ENCODE results near the gene NNAT. TPM values are rescaled to one million over a fixed set of nuclear protein-coding genes. Genes with fewer than 3 reads are reported as not detected.

Gene NNAT
- total RNA-seq, 1 donor from 2014 or later: 2.7 TPM

DNA sequence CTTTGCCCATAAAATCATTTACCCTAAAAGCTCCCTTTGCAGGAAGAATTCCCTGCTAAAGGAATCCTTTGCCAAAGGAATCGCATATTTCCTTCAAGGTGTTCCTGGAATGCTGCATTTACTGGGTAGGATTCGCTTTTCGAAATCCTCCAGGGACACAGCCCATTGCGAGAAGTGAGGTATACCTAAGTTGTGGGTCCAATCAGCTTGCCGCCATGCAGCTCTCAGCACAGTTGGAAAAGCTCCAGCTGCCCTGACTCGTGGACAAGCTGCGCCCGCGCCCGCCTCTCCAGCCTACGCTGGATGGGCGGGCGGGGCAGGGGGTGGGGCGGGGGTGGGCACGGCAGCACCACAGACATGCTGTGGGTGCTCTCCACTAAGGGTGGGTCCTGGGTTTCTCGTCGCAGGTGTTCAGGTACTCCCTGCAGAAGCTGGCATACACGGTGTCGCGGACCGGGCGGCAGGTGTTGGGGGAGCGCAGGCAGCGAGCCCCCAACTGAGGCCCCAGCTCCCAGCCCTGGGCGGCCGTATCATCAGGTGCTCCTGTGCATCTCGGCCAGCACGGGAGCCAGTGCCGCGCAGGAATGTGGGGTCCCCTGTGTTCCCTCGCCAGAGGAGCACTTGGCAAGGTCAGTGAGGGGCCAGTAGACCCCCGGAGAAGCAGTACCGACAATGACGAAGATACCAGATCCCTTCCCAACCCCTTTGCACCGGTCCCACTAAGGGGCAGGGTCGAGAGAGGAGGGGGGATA, 1.4 kb downstream of the NNAT start:
- Mint-ChIP-seq H3K4me3 (ENCODE audit: unreplicated experiment) (no peak overlapping the region), H3K36me3 (ENCODE audit: low read depth) (peaks cover 11% of the 10 kb centered on the region), H3K27ac (ENCODE audit: unreplicated experiment) (no peak overlapping the region), H3K9me3 (ENCODE audit: low read depth) (no peaks in the 10 kb centered on the region), H3K4me1 (ENCODE audit: low read depth) (peaks cover 80% of the 10 kb centered on the region), H3K27me3 (ENCODE audit: low read depth) (no peaks in the 10 kb centered on the region)
- TF ChIP-seq, protein P1, sequence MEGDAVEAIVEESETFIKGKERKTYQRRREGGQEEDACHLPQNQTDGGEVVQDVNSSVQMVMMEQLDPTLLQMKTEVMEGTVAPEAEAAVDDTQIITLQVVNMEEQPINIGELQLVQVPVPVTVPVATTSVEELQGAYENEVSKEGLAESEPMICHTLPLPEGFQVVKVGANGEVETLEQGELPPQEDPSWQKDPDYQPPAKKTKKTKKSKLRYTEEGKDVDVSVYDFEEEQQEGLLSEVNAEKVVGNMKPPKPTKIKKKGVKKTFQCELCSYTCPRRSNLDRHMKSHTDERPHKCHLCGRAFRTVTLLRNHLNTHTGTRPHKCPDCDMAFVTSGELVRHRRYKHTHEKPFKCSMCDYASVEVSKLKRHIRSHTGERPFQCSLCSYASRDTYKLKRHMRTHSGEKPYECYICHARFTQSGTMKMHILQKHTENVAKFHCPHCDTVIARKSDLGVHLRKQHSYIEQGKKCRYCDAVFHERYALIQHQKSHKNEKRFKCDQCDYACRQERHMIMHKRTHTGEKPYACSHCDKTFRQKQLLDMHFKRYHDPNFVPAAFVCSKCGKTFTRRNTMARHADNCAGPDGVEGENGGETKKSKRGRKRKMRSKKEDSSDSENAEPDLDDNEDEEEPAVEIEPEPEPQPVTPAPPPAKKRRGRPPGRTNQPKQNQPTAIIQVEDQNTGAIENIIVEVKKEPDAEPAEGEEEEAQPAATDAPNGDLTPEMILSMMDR (IDR thresholded peaks at IDR 0.05): no peak
- DNase-seq (ENCODE audit: low spot score): no peak

DNA sequence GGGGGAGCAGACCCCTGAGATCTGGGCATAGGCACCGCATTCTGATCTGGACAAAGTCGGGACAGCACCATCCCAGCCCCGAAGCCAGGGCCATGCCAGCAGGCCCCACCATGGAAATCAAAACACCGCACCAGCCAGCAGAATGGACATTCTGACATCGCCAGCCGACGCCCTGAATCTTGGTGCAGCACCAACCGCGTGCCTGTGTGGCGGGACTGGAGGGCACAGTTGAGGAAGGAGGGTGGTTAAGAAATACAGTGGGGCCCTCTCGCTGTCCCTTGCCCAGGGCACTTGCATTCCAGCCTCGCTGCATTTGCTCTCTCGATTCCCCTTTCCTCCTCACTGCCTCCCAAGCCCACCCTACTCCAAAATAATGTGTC, 2.0 kb downstream of the NNAT start:
- TF ChIP-seq, protein P1 (IDR thresholded peaks at IDR 0.05): no peak
- Mint-ChIP-seq H3K4me3 (ENCODE audit: unreplicated experiment) (no peak overlapping the region), H3K36me3 (ENCODE audit: low read depth) (peaks cover 6% of the 10 kb centered on the region), H3K27ac (ENCODE audit: unreplicated experiment) (no peak overlapping the region), H3K9me3 (ENCODE audit: low read depth) (no peaks in the 10 kb centered on the region), H3K4me1 (ENCODE audit: low read depth) (peaks cover 77% of the 10 kb centered on the region), H3K27me3 (ENCODE audit: low read depth) (no peaks in the 10 kb centered on the region)
- DNase-seq (ENCODE audit: low spot score): no peak

DNA sequence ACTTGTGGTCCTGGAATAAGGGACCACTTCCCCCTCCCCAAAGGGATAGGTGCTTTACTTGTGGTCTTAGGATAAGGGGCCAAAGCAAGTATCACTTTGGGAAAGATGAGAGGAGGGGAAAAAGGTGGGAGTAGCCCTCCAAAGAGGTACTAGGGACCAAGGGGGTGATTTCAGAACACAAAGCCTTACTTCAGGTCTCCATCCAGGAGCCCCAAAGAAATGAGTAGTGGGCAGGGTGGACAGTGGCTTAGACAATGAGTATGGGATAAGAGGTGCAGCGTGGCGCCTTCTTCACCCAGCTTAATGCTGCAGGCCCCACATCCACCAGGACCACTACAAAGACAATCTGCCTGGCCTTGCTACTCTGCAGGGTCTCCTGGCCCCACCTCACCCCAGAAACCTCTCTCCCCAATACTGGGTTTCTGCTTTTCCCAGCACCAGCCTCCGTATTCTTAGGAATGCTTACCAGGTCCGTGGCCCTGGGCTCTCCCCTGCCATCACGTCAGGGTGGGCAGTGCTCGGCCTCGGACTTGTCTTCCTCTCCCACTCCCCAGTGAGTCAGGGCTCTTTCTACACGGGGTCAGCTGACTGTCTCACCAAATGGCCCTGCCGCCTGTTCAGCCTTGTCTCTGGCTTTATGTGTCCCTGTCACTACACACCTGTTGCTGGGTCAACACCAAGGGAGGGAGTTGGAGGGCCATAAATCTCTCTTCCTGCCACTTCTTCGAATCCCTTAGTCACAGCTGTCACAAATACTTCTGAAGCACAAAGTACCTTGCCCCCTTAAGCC, 3.1 kb downstream of the NNAT start:
- no peak for DNase-seq (ENCODE audit: low spot score)
- Mint-ChIP-seq H3K27ac (ENCODE audit: unreplicated experiment) (peak overlapping the region; percentile 22), H3K4me1 (ENCODE audit: low read depth) (peaks cover 72% of the 10 kb centered on the region), H3K4me3 (ENCODE audit: unreplicated experiment) (no peak overlapping the region), H3K9me3 (ENCODE audit: low read depth) (no peaks in the 10 kb centered on the region), H3K27me3 (ENCODE audit: low read depth) (no peaks in the 10 kb centered on the region), H3K36me3 (ENCODE audit: low read depth) (peaks cover 2% of the 10 kb centered on the region)
- TF ChIP-seq, protein P1 (IDR thresholded peaks at IDR 0.05): no peak

DNA sequence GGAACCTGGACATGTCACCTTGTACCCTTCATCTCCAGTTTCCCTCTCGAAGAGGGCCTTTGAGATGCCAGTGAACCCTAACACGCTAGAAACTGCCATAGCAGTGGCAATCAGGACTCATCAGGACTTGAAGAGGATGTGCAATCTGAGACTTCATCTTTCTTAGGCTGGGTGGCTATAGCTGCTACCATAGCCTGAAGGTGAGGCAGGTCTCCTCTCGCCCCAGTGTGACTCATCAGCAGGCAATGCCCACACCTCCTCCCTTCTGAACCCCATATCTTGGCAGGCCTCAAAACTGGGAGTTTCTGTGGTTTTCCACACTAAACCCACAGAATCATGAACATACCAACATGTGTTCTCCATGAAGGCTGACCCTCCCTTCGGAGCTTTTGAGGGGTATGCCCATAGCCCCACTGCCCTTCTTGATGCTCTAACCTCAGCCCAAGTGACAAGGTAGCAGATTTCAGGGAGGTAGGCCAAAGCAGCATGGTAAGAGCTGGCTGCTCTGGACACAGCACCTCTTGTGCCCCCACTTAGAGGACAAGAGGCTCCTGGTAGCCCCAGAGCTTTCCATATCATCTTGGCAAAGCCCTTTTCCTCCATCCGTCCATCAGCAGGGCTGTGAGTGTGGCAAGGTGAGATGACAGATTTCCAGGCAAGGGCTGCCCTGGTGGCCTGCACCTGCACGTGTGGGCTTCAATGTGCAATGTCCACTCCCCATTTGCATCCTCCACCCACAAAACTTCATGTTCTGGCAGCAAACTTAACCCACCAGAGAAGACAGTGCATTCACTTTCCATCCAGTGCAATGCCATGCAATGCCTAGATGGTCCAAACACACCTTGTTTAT, 4.0 kb downstream of the NNAT start:
- TF ChIP-seq, protein P1 (IDR thresholded peaks at IDR 0.05): no peak
- peaks cover 2% of the 10 kb centered on the region for H3K36me3 Mint-ChIP-seq (ENCODE audit: low read depth)
- peaks cover 62% of the 10 kb centered on the region for H3K4me1 Mint-ChIP-seq (ENCODE audit: low read depth)
- H3K9me3 Mint-ChIP-seq (ENCODE audit: low read depth): no peaks in the 10 kb centered on the region
- no peak overlapping the region for H3K27ac Mint-ChIP-seq (ENCODE audit: unreplicated experiment)
- no peaks in the 10 kb centered on the region for H3K27me3 Mint-ChIP-seq (ENCODE audit: low read depth)
- no peak overlapping the region for H3K4me3 Mint-ChIP-seq (ENCODE audit: unreplicated experiment)
- DNase-seq (ENCODE audit: low spot score): no peak

DNA sequence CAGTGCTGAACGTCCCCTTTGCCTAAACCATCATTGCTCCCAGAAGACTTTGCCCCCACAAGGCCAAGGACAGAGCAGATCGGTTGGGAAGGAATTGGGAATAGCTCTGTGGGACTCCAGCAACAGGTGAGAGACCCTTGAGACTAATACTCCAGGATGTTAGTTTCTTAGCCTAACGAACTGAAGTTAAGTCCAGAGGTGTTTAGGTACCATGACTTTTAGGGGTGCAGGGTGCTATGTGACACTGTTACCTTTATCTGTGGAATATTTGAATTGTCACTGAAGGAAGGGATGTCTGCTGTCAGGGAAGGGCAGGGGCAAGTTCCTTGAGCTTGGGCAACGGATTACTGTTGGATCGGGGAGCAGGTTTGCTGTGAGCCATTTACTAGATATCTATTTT, 4.8 kb downstream of the NNAT start:
- H3K4me1 Mint-ChIP-seq (ENCODE audit: low read depth): peaks cover 56% of the 10 kb centered on the region

More for the DNA sequence above, 4.8 kb downstream of the NNAT start:
- TF ChIP-seq, protein P1 (IDR thresholded peaks at IDR 0.05): no peak
- Mint-ChIP-seq H3K4me3 (ENCODE audit: unreplicated experiment) (peak overlapping the region; percentile 75), H3K9me3 (ENCODE audit: low read depth) (no peaks in the 10 kb centered on the region), H3K36me3 (ENCODE audit: low read depth) (peaks cover 2% of the 10 kb centered on the region), H3K27ac (ENCODE audit: unreplicated experiment) (peak overlapping the region; percentile 100), H3K27me3 (ENCODE audit: low read depth) (no peaks in the 10 kb centered on the region)
- no peak for DNase-seq (ENCODE audit: low spot score)

Measured in chondrocyte (in vitro differentiated cells).